HPDE6-E6E7 (cell line): ENCODE data around the gene COL16A1.
"Not testable (repeated sequence)": the region's sequence is repeated elsewhere in the genome, so short reads cannot be mapped to it uniquely, and the experiment has no call there.

ENCODE experiments used
- DNase-seq: peaks from one replicate; pipeline ENCODE4 v3.0.0; 2011; ENCODE audit warnings: missing footprints; ENCODE audit errors: extremely low spot score

Gene COL16A1

GRCh38 chr1:31732751-31733289 is 29.0 kb upstream of the COL16A1 start:
- no peak for DNase-seq

DNA sequence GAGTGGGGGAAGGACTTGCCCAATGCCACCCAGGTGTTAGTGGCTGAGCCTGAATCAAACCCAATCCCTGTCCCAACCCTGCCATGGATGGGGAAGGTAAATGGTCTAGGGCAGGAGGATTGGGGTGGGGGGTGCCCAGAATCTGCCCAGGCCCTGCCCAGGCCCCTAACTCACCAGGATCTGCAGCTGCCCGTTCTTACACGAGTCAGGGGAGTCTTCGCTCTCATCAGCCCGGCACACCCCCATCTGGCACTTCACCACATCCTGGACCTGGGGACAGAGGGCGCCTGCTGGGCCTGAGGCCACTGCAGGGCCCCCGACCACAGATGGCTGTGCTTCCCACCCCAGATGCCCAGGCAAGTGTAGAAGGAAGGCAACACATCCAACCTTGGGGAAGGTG is 28.5 kb upstream of the COL16A1 start:
- DNase-seq: no peak

GRCh38 chr1:31731049-31731565 is 27.3 kb upstream of the COL16A1 start:
- no peak for DNase-seq

DNA sequence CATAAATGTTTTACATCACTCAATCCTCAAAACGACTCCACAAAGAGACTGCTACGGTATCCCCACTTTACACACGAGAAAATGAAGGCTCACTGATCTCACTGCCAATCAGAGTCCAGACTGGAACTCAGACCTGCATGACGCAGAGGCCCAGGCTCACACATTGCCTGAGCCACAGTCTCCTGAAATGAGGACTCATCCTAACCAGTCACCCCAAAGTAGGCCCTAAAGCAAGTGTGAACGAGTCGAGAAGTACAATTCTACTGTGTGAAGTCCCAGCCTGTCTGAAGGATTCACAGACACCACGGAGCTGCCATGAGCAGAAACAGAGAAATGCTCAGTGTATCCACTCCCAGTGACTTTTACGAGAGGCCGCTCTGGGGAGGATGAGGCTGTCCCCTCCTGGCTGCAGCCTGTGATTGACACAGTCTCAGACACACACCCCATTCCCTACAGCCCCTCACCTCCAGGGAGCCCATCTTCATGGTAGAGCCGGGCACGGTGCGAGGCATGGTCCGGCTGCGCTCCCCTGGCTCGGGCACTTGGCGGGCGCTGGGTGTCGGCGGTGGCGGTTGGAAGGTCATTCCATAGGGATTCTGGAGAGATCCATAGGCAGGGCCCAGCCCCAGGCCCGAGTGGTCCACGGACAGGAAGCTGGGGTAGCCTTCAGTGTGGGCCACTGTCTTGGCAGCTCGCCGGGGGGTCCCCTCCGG is 26.7 kb upstream of the COL16A1 start:
- no peak for DNase-seq

DNA sequence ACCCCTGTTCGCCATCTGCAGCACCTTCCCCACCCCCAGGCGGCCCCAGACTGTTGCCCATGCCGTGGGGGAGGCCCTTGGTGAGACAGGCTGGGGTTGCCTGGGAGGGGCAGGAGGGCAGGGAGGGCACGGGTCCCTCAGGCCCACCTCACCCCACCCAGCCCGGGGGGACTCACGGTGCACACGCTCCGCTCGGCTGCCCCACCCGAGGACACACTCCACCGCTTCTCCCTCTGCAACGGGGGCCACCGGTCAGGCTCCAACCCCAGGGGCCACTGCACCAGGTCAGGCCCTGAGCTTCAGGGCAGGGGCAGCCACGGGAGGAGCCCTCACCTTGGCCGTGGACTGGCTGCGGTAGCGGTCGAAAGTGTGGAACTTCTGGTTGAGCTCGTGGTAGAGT is 24.0 kb upstream of the COL16A1 start:
- DNase-seq: no peak

DNA sequence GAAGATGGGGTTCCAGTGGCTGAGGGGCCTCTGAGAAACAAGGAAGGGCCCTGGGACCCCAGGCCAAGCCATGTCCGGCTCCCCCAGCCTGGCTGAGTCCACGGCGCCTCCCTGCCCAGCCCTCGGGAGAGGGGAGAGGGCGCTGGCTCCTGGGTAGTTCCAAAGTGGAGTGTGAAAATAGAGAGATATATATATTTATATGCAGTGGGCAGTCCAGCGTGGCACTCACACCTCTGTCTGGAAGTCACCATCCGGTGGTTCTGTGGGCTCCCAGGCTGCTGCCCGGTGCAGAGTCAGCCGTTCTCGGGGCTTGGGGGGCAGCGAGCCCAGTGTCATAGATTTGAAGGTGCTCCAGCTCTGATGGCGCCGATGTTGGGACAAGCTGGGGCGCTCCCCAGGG is 23.4 kb upstream of the COL16A1 start:
- DNase-seq: no peak

DNA sequence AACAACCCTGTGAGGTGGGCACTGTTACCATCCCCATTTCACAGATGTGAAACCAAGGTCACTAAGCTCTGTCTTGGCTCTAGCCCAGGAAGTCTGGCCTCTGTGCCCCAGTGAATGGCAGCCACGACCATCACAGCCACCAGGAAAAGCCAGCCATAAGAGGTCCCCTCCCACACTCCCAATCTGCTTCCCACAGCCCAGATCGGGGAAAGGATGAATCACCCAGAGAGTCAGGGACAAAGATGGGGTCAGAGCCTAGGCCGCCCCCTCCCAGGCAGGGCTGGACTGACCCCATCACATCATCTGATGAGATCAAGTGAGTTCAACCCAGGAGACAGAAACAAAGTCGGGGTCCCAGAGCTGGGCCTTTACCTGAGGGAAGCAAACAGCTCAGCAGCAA is 22.9 kb upstream of the COL16A1 start:
- no peak for DNase-seq

DNA sequence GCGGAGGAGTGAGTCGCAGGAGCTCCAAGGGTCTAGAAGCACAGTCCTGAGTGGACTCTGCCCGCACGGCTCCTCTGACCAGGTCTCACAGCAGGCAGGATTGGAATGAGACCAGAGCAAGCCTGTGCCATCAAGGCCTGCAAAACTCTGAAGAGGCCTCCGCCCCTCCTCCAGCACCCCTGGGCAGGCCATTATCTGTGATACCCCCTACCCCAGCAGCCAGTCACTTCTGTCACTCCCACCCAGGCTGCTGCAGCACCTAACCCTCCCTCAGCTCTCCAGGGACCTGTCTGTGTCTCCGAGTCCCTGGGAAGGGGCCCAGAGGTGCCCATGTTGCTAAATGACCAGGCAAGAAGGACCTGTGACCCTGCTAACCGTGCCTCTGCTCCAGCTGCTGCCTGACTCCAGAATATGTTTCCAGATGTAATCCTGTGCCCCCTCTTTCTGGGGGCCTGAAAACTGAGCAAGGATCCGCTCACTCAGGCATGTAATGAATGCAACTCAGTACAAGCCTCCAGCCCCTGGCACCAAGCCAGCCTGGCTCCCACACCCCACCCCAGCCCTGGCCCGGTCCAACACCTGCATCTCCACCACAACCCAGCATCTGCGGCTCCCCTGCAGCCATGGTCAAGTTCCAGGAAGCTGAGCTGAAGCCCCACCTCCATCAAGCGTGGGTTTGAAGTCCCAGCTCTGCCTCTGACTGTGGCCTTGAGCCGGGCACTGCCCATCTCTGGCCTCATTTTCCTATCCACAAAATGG is 22.1 kb upstream of the COL16A1 start:
- DNase-seq: no peak

DNA sequence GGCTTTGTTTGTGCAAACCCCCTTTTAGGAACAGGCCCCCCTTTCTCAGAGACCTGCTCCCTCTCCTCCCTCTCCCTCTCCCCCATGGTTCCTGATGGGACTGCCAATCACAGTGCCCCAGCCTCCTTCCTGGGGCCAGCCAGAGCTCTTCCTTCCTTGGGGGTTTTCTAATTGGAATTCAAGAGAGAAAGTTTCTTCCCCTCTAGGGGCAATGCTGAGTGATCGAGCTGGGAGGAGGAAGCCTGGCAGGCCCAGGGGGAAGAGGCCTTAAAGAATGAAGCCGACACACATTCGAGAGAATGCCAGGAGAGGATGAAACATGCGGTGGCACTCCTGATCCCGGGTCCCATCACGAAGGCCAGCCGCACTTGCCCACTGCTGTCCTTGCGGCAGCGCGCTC is 21.3 kb upstream of the COL16A1 start:
- DNase-seq: no peak

DNA sequence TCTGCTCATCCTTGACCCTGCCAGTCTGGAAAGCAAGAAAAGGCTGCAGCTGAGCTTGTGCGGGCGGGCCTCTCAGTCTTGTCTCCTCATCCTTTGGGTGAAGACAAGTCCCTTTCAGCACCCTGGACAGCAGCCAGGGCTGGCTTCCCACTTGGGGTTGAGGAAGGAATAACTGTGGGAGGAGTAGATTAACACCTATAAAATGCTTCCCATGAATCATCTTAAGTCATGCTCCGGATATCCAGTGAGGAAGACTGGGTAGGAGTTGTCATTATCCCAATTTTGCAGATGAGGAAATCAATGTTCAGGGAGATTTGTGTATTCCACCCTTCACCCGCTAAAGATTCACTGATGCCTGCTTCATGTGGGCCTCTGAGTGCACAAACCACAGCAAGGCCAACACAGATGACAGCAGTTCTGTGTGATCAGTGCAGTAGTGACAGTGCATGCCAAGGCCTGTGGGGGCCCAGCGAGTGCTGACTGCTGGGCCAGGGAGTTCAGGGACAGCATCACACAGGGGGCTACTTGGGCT is 20.1 kb upstream of the COL16A1 start:
- peak; percentile 79 for DNase-seq

DNA sequence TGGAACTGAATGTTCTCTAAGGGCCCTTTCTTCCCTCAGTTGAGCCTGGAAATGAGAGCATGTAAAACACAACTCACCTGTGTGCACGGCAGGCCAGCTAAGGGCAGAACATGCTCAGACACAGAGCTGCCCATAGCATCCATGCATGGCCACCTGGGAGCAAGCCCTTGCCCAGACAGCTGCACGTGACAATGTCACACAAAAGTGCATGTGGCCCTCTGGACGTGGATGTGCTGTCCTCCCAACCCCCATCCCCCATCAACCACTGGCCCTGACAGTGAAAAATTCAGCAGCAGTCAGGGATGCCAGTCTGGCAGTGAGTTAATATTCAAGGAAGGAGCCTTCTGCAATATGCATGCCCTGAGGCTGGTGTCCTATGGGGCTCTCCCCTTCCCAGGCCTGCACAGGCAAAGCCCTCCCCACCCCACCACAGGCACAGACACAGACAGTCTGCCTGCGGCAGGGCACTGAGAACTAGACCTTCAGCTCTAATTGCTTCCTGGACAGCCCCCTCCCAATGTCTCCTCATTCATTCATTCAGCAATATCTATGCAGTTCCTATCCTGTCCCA is 14.6 kb upstream of the COL16A1 start:
- no peak for DNase-seq

- DNase-seq: no peak
Observed at GRCh38 chr1:31717341-31717740, 13.5 kb upstream of the COL16A1 start.

DNA sequence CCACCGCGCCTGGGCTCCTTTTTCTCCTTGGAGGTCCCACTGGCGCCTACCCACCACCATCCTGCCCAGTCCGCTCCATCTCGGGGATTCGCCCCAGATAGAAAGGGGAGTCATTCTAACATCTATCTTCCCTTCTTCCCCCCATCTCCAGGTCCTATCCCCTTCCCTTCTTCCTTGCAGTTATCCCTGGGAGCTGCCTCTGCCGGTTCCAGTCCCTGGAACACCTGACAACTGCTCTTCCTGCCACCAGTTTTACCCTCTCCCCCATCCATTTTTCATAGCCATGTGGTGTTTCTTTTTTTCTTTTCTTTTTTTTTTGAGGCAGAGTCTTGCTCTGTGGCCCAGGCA is 12.0 kb upstream of the COL16A1 start:
- DNase-seq: no peak

GRCh38 chr1:31715087-31715872 is 11.5 kb upstream of the COL16A1 start:
- peak; percentile 93 for DNase-seq

- DNase-seq: no peak
Observed at GRCh38 chr1:31714442-31715086, 10.7 kb upstream of the COL16A1 start.

DNA sequence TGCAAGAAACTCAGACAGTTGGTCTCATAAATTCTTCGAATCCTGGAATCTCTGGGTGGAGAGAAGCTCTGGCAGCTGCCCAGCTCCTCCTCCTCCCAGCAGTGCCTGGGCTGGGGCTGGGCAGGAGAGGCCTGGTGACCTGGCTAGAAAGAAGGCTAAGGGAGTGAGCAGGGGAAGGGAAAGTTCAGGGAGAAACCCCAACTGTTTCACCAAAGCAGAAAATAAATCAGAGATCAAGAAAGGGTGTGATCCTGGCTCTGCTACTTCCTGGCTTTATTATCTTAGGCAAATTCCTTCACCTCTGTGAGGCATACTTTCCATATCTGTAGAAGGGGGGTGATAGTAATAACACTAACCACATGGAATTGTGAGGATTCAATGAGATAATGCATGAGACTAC is 8.8 kb upstream of the COL16A1 start:
- DNase-seq: no peak

DNA sequence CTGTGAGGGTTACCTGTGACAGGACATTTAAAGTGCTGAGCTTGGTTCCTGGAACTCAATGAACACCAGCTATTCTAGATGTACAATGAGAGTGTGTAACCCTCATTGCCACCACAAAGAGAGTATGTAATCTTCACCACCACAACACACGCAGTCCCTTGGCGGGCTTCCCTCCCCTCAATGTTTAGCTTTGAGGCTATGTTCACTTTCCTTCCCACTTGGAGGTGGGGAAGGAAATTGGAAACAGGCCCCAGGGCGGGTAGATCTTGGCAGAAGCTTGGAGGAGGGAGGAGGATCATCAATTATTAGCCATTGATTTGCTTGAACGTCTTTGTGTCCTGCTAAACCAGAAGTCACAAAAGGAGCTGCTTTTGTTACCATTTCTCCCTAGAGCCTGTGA is 8.3 kb upstream of the COL16A1 start:
- no peak for DNase-seq

DNA sequence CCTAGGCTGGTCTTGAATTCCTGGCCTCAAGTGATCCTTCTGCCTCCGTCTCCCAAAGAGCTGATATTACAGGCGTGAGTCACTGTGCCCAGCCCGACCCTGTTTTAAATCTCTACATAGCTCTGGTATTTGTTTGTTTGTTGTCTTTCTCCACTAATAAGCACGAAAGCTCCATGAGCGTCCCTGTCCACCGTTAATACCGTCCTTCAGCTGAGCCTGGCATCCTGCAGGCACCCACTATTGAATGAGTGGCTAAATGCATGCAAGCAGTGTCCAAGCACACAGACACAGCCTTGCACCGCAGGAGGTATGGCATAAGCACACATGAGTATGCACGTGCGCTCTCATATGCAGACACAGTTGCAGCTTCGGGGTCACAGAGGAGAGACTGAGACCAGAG is 4.5 kb upstream of the COL16A1 start:
- no peak for DNase-seq

DNA sequence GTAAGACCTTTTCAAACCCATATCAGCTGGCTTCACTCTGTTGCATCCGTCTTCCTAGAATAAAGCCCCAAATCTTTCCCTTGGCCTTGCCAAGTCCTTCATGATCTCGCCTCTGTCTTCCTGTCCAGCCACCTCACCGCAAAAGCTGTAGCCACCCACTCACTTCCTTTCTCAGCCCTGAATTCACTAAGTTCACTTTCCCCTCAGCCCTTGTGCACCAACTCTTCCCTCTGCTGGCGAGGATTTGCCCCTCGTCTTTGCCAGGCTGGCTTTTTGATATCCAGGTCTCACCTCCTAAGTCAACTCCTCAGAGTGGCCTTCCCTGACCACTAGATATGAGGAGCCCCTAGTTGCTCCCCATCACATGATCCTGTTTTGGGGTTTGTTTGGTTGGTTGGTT is 3.9 kb upstream of the COL16A1 start:
- no peak for DNase-seq

DNA sequence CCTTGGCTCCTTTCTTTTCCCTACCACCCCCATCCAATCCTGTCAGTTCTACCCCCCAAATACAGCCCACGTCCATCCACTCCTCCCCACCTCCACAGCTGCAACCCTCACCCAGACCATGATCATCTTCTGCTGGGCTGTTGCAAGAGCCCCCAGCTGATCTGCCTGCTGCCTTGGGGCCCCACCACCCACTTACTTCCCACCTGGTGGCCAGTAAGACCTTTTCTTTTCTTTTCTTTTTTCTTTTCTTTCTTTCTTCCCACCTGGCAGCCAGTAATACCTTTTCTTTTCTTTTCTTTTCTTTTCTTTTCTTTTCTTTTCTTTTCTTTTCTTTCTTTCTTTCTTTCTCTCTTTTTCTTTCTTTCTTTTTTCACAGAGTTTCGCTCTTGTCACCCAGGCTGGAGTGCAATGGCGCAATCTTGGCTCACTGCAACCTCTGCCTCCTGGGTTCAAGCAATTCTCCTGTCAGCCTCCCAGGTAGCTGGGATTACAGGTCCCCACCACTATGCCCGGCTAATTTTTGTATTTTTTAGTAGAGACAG is 3.3 kb upstream of the COL16A1 start:
- not testable (repeated sequence) for DNase-seq
